GM18951 (cell line): ENCODE data around the gene FBXO24.
A peak's percentile ranks its signal among the peaks of the same experiment; 100 is the strongest.
"Not testable (repeated sequence)": the region's sequence is repeated elsewhere in the genome, so short reads cannot be mapped to it uniquely, and the experiment has no call there.

Experiments
- POLR2A ChIP-seq: IDR thresholded peaks from 4 replicates; pipeline ENCODE4 v1.6.1; 2011; ENCODE audit warnings: mild to moderate bottlenecking; ENCODE audit not compliant: insufficient read length, insufficient read depth; ENCODE audit errors: extremely low read depth
- in situ Hi-C: fragments of 300-500 bp; cut with MboI; formaldehyde crosslinking; loops from one replicate; pipeline ENCODE4 v1.12.0; 2022; ENCODE audit warnings: low sequenced_read_pairs, mixed read lengths, inconsistent platforms; ENCODE audit not compliant: unreplicated experiment

FBXO24 gene

GRCh38 chr7:100586266-100587025, at the start of gene FBXO24:
TSS of gene FBXO24 (plus strand) at chr7:100586328. CDS start at chr7:100586626, 298 bp downstream.
- peak; percentile 75 for TF ChIP-seq POLR2A
- in situ Hi-C loops = no loop called here

GRCh38 chr7:100536695-100537094, 49.4 kb upstream of the FBXO24 start:
- in situ Hi-C loops = not testable (repeated sequence)

- TF ChIP-seq POLR2A = no peak
- in situ Hi-C loops = no loop called here
Measured at GRCh38 chr7:100538348-100538653, 47.8 kb upstream of the FBXO24 start.

DNA sequence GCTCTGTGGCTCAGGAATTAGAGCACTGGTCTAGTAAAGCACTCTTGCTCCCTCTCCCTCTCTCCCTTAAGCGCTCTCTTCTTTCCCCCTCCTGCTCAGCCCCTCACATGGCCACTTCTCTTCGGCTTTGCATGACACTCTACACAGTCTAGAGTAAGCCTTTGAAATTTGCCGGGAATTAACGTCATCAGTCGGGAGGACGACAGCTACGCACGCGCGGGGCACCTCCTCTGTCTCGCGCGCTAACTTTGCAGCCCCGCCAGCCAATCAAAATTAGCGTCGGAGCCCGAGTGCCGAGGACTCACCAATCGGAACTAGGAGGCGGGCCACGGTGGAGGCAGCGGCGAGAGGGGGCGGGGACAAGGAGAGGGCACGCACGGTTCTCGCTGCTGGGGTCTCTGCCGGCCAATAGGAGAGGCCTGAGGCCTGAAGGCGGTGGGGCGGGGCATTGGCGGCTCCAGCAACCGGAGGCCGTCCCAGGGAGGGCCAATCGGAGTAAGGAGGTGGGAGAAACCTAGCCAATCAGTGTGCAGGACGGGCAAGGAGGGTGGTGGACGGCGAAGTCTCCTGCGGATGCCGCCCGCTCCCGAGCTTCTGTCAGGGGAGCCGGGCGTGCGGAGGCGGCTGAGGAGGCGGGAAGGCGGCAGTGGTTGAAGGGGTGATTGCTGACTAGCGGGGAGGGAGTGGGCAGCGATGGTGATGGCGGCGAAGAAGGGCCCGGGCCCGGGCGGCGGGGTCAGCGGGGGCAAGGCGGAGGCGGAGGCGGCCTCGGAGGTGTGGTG, 47.3 kb upstream of the FBXO24 start, which contains the start of gene AGFG2:
TSS of gene AGFG2 (plus strand) at position 550 of the 782 bp plus-strand sequence. CDS start at position 694, 144 bp downstream.
- peak; percentile 79 for TF ChIP-seq POLR2A
- in situ Hi-C loops = no loop called here

GRCh38 chr7:100539436-100540006, 46.6 kb upstream of the FBXO24 start:
- in situ Hi-C loops = no loop called here
- TF ChIP-seq POLR2A = no peak

DNA sequence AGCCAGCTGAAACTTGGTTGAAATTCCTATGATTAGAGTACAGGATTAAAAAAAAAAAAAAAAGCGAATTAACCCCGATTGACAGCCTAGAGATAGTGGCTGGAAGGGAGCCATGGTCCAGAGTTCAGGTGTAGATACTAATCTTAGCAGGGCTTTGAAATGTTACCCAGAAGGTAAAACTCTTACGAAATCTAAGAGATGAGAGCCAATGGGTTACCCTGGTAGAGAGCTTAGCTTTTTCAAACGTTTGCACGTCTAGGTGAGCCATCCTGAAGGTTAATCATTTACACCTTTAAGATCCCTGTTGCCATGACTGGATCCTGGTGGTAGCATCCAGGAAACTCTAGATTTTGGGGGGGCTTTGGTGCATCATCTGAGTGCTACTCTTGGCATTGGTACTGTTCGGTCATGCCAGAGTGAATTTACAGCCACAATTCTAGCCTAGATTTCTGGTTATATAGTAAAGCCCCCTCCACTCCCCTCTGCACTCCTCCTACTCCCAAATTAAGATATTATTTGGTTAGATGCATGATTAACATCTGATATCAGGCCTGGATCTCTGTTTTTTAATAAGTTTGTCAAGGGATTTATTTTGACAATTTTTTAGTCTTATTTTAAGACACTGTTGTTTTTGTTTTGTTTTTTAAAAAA, 45.9 kb upstream of the FBXO24 start:
- in situ Hi-C loops = no loop called here
- no peak for TF ChIP-seq POLR2A

DNA sequence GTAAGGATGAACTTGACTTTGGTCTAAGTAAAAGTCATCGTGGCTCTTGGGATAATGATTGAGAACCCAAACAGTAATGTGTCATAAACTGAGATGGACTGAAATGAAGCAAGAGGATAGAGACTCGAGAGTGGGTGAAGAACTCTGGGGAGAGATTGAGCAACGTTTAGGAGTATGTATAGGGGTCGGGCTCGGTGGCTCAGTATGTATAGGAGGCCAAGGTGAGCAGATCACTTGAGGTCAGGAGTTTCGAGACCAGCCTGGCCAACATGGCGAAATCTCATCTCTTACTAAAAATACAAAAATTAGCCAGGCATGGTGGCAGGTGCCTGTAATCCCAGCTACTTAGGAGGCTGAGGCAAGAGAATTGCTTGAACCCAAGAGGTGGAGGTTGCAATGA, 44.8 kb upstream of the FBXO24 start:
- in situ Hi-C loops = not testable (repeated sequence)

GRCh38 chr7:100543586-100543985, 42.5 kb upstream of the FBXO24 start:
- in situ Hi-C loops = no loop called here

DNA sequence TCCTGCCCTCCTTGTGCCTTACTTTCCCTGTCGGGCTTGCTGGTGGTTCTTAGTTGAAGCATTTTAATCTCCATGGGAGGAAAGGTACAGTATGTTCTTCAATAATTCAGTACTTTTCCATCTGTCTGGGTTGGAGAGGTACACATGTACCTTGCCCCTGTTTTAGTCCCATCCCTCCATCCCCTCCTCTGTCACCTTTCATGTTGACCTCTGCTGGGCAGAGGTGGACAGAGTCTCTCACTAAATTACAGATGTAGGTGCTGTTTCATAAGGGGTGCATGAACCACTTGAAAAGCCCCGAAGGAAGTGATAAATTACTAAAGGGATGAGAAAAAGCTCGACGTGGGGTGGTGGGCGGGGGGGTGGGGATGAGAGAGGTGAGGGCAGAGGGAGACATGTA, 41.7 kb upstream of the FBXO24 start:
- TF ChIP-seq POLR2A = no peak
- in situ Hi-C loops = no loop called here

More at GRCh38 chr7:100543586-100543985, 42.5 kb upstream of the FBXO24 start:
- no peak for TF ChIP-seq POLR2A

DNA sequence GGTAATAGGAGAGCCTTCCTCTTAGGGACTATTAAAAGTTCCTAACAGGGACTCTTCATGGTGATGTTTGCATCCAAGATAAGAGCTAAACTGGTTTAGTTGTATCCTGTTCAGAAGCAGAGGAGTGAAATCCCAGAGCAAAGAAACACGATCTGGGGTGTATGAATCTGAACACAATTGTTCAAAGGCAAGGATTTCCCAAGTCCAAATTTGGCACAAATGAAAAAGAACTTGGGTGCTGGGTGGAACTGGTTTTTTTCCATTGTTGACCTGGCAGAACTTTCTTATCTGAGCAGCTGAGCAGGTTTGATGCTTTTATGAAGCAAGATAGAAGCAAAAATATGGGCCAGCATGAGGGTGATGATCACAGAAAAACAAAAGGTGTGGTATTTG, 41.2 kb upstream of the FBXO24 start:
- no peak for TF ChIP-seq POLR2A
- in situ Hi-C loops = no loop called here

GRCh38 chr7:100545360-100546128, 40.6 kb upstream of the FBXO24 start:
- in situ Hi-C loops = no loop called here
- no peak for TF ChIP-seq POLR2A

DNA sequence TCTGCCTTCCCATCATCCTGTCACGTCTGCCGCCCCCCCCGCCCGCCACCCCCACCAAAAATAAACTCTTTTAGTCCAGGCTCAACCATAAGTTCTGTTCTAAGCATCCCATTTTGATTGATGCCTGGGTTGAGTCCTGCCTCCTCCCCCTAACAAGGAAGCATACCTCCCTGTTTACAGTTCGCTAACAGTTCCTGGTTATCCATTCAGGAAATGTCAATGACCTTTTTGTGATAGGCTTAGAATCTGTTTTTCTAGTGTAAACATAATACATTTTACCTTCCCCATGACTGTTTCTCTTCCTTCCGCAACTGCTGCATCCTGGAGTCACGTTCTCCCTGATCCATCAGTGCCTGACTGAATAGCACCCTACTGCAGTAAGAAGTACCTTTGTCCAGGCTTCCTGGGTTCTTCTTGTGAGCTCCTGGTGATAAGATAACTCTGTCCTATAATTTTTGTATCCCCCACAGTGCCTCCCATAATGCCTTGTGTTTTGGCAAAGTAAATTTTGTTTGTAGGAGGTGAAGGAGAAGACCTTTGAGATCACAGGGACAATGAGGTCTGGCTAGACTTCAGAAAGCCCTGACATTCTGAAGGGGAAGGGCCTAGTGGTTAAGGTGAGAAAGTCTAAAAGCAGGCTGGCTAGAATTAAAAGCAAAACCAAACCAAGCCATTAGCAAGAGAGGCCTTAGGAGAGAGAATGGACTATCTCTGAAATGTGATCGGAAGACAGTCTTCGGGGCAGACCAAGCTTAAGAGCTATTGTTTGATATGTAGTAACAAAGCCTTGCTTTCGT, 39.8 kb upstream of the FBXO24 start:
- peak; percentile 16 for TF ChIP-seq POLR2A
- in situ Hi-C loops = no loop called here
